HepG2 (cell line): ENCODE data around the gene JPT1. TPM values are rescaled to one million over a fixed set of nuclear protein-coding genes. Genes with fewer than 3 reads are reported as not detected.

Source experiments
- ARNTL ChIP-seq: sonication (generic); formaldehyde crosslinking; IDR thresholded peaks from 2 replicates; pipeline ENCODE4 v1.4.0; 2020; ENCODE audit warnings: mild to moderate bottlenecking, missing genetic modification reagents
- CBFB ChIP-seq: sonication (generic); formaldehyde crosslinking; IDR thresholded peaks from 2 replicates; pipeline ENCODE4 v1.4.0; 2020; ENCODE audit warnings: missing genetic modification reagents
- CBX1 ChIP-seq: IDR thresholded peaks from one replicate; pipeline ENCODE4 v1.6.1; 2016; ENCODE audit warnings: antibody characterized with exemption, low read depth
- EED ChIP-seq: sonication (generic); formaldehyde crosslinking; IDR thresholded peaks from 2 replicates; pipeline ENCODE4 v1.5.0; 2020; ENCODE audit warnings: mild to moderate bottlenecking, missing genetic modification reagents
- ESRRA ChIP-seq: sonication (generic); formaldehyde crosslinking; IDR thresholded peaks from 2 replicates; pipeline ENCODE4 v1.5.1; 2020; ENCODE audit warnings: mild to moderate bottlenecking, low read depth, missing genetic modification reagents
- FOXK2 ChIP-seq: fragments of 450-650 bp; IDR thresholded peaks from 2 replicates; pipeline ENCODE4 v1.6.1; 2016
- FOXP1 ChIP-seq, 2 experiments: fragments of 450-650 bp in 1 of 2; IDR thresholded peaks; 2 replicates each; pipeline ENCODE4 v1.6.1; 2017 to 2018; ENCODE audit warnings: antibody characterized with exemption in 1 of 2
- HDAC2 ChIP-seq: sonication (generic); formaldehyde crosslinking; IDR thresholded peaks from 2 replicates; pipeline ENCODE4 v1.4.0; 2020; ENCODE audit warnings: missing genetic modification reagents
- MEF2D ChIP-seq: sonication (generic); formaldehyde crosslinking; IDR thresholded peaks from 2 replicates; pipeline ENCODE4 v1.5.1; 2020; ENCODE audit warnings: mild to moderate bottlenecking, missing genetic modification reagents
- NR2F6 ChIP-seq, 2 experiments: IDR thresholded peaks; 2 replicates each; pipeline ENCODE4 v1.6.1; 2016; ENCODE audit warnings: antibody characterized with exemption in 1 of 2, mild to moderate bottlenecking in 1 of 2
- RXRA ChIP-seq: sonication (generic); formaldehyde crosslinking; IDR thresholded peaks from 2 replicates; pipeline ENCODE4 v1.5.1; 2020; ENCODE audit warnings: missing genetic modification reagents
- ZNF260 ChIP-seq: sonication (generic); formaldehyde crosslinking; IDR thresholded peaks from 2 replicates; pipeline ENCODE4 v1.4.0; 2020; ENCODE audit warnings: missing genetic modification reagents, low read depth, mild to moderate bottlenecking, borderline replicate concordance
- ZNF282 ChIP-seq: fragments of 450-650 bp; IDR thresholded peaks from 2 replicates; pipeline ENCODE4 v1.6.1; 2018; ENCODE audit not compliant: partially characterized antibody
- ZSCAN21 ChIP-seq: sonication (generic); formaldehyde crosslinking; IDR thresholded peaks from 2 replicates; pipeline ENCODE4 v1.8.0; 2022; ENCODE audit warnings: mild to moderate bottlenecking, missing genetic modification reagents, moderate library complexity, borderline replicate concordance
- polyA plus RNA-seq, 8 experiments: library from polyadenylated mRNA; depleted of rRNA in 3 of 8; stranded (reverse) in 7 of 8; unstranded in 1 of 8; fragments of >200 nt; fragmentation: Illumina TruSeq in 4 of 8; extraction: Trizol in 4 of 8; gene quantifications; 2 replicates each; pipeline versions ENCODE4 v1.2.1 to v1.2.3, GENCODE V29; 2011 to 2016; ENCODE audit warnings: low read depth in 4 of 8, missing spikeins in 1 of 8, mixed read lengths in 1 of 8; ENCODE audit not compliant: insufficient read depth in 1 of 8
- total RNA-seq, 5 experiments: library from RNA; depleted of rRNA; stranded (reverse); fragments of >200 nt; fragmentation: Illumina TruSeq; extraction: Trizol; gene quantifications; 2 replicates each; pipeline ENCODE4 v1.2.3, GENCODE V29; 2016; ENCODE audit warnings: low read depth in 1 of 5
- TF ChIP-seq, protein P1 (sequence below): sonication (generic); formaldehyde crosslinking; IDR thresholded peaks from 2 replicates; pipeline ENCODE4 v1.4.0; 2020; ENCODE audit warnings: missing genetic modification reagents
- TF ChIP-seq, protein P2 (sequence below): sonication (generic); formaldehyde crosslinking; IDR thresholded peaks from 2 replicates; pipeline ENCODE4 v1.4.0; 2020; ENCODE audit warnings: missing genetic modification reagents
- TF ChIP-seq, protein P3 (sequence below): sonication (generic); formaldehyde crosslinking; IDR thresholded peaks from 2 replicates; pipeline ENCODE4 v1.4.0; 2020; ENCODE audit warnings: missing genetic modification reagents
- TF ChIP-seq, protein P4 (sequence below), 2 experiments: IDR thresholded peaks; 2 replicates each; pipeline ENCODE4 v1.6.1; 2011 to 2012; ENCODE audit warnings: low read length in 2 of 2, borderline replicate concordance in 1 of 2, low read depth in 1 of 2, mild to moderate bottlenecking in 1 of 2, moderate library complexity in 1 of 2

JPT1 gene
- total and polyA plus RNA-seq, 2 of the 13 experiments (the other 11 are each of a cell fraction or from before 2014, with no cell fraction given): 43.3 to 256 TPM

DNA sequence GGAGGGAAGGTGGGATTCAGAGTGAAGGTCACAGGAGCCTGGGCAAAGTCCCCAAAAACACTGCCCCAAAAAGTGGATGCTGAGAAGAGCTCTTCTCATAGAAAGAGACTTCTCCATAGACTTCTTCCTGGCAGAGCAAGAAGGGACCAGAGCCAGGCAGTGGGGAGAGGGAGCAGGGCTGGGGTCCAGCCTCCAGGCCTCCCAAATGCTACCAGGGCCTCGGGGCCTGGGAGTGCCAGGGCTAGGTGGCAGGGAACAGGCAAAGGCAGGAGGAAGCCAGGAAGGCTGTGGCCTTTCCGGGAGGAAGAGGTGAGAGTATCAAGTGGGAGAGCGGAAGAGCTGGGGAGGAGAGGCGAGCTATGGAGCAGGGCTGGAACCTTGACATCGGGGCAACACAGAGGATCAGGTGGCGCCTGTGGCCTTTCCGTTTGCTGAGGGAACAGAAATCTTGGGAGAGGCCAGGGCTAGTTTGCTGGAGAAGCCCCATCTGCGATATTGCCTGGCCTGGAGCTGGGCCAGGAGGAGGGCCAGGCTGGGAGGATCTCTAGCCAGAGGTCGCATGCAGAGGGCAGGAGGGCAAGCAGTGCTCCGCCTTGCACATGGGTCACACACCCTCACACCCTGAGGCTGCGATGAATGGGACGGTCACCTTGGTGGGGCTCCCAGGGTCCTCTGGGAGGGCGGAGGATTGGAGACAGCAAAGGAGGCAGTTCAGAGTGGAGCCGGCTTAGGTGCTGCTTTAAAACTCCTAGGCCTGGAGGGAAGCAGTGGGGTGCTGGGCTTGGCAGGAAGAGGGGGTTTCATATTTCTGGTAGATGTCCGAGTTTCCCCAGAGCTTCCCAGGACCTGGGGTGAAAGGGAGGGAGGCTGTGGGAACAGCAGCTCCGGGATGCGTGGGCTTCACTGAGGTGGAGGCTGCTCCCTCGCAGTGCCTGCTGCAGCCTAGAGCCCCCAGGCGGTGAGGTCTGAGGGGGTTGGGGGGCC lies 63.1 kb downstream of the JPT1 start (continued):
- TF ChIP-seq, protein P1, sequence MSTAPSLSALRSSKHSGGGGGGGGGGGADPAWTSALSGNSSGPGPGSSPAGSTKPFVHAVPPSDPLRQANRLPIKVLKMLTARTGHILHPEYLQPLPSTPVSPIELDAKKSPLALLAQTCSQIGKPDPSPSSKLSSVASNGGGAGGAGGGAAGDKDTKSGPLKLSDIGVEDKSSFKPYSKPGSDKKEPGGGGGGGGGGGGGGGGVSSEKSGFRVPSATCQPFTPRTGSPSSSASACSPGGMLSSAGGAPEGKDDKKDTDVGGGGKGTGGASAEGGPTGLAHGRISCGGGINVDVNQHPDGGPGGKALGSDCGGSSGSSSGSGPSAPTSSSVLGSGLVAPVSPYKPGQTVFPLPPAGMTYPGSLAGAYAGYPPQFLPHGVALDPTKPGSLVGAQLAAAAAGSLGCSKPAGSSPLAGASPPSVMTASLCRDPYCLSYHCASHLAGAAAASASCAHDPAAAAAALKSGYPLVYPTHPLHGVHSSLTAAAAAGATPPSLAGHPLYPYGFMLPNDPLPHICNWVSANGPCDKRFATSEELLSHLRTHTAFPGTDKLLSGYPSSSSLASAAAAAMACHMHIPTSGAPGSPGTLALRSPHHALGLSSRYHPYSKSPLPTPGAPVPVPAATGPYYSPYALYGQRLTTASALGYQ: peak; percentile 79; the same call in 1 of the 2 replicates
- peak; percentile 61; the same call in 1 of the 2 replicates for TF ChIP-seq ZSCAN21 (CRISPR knock-in tag)
- TF ChIP-seq EED (CRISPR knock-in tag): no peak
- TF ChIP-seq RXRA (CRISPR knock-in tag): peak; percentile 93
- TF ChIP-seq ESRRA (CRISPR knock-in tag): peak; percentile 92
- peak; percentile 86 for TF ChIP-seq CBFB (CRISPR knock-in tag)
- TF ChIP-seq FOXP1 (IDR thresholded peaks at IDR 0.05): no peak
- TF ChIP-seq FOXP1 (CRISPR knock-in tag; IDR thresholded peaks at IDR 0.05): peak; percentile 68; the same call in 1 of the 2 replicates
- peak; percentile 97 for TF ChIP-seq NR2F6 (IDR thresholded peaks at IDR 0.05)
- TF ChIP-seq NR2F6 (CRISPR knock-in tag; IDR thresholded peaks at IDR 0.05): peak; percentile 99
- no peak for TF ChIP-seq ZNF260
- TF ChIP-seq, protein P2, sequence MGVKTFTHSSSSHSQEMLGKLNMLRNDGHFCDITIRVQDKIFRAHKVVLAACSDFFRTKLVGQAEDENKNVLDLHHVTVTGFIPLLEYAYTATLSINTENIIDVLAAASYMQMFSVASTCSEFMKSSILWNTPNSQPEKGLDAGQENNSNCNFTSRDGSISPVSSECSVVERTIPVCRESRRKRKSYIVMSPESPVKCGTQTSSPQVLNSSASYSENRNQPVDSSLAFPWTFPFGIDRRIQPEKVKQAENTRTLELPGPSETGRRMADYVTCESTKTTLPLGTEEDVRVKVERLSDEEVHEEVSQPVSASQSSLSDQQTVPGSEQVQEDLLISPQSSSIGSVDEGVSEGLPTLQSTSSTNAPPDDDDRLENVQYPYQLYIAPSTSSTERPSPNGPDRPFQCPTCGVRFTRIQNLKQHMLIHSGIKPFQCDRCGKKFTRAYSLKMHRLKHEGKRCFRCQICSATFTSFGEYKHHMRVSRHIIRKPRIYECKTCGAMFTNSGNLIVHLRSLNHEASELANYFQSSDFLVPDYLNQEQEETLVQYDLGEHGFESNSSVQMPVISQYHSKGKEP: no peak
- no peak for TF ChIP-seq FOXK2
- no peak for TF ChIP-seq CBX1
- TF ChIP-seq ARNTL (CRISPR knock-in tag): peak; percentile 85
- TF ChIP-seq HDAC2 (CRISPR knock-in tag): peak; percentile 96
- TF ChIP-seq, protein P3, sequence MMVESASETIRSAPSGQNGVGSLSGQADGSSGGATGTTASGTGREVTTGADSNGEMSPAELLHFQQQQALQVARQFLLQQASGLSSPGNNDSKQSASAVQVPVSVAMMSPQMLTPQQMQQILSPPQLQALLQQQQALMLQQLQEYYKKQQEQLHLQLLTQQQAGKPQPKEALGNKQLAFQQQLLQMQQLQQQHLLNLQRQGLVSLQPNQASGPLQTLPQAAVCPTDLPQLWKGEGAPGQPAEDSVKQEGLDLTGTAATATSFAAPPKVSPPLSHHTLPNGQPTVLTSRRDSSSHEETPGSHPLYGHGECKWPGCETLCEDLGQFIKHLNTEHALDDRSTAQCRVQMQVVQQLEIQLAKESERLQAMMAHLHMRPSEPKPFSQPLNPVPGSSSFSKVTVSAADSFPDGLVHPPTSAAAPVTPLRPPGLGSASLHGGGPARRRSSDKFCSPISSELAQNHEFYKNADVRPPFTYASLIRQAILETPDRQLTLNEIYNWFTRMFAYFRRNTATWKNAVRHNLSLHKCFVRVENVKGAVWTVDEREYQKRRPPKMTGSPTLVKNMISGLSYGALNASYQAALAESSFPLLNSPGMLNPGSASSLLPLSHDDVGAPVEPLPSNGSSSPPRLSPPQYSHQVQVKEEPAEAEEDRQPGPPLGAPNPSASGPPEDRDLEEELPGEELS: peak; percentile 85; the same call in 1 of the 2 replicates
- TF ChIP-seq ZNF282: no peak
- TF ChIP-seq MEF2D (CRISPR knock-in tag): 0 out of 2 replicates have a peak, but pooled peaks have one; percentile 59
- TF ChIP-seq, protein P4, sequence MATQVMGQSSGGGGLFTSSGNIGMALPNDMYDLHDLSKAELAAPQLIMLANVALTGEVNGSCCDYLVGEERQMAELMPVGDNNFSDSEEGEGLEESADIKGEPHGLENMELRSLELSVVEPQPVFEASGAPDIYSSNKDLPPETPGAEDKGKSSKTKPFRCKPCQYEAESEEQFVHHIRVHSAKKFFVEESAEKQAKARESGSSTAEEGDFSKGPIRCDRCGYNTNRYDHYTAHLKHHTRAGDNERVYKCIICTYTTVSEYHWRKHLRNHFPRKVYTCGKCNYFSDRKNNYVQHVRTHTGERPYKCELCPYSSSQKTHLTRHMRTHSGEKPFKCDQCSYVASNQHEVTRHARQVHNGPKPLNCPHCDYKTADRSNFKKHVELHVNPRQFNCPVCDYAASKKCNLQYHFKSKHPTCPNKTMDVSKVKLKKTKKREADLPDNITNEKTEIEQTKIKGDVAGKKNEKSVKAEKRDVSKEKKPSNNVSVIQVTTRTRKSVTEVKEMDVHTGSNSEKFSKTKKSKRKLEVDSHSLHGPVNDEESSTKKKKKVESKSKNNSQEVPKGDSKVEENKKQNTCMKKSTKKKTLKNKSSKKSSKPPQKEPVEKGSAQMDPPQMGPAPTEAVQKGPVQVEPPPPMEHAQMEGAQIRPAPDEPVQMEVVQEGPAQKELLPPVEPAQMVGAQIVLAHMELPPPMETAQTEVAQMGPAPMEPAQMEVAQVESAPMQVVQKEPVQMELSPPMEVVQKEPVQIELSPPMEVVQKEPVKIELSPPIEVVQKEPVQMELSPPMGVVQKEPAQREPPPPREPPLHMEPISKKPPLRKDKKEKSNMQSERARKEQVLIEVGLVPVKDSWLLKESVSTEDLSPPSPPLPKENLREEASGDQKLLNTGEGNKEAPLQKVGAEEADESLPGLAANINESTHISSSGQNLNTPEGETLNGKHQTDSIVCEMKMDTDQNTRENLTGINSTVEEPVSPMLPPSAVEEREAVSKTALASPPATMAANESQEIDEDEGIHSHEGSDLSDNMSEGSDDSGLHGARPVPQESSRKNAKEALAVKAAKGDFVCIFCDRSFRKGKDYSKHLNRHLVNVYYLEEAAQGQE (IDR thresholded peaks at IDR 0.05; ENCODE audit: borderline replicate concordance in 1 of 2, low read depth in 1 of 2, low read length in 2 of 2): no peak
